BE2C (cell line): ENCODE results near the gene TBC1D22A.

Experiments
- DNase-seq: peaks from one replicate; pipeline ENCODE4 v3.0.0-alpha.2; 2020
- H3K27me3 ChIP-seq: fragments of 250-450 bp; sonication (Bioruptor Pico); 2 replicates; pipeline ENCODE4 v1.5.1; 2020; ENCODE audit warnings: mild to moderate bottlenecking
- H3K36me3 ChIP-seq: fragments of 250-450 bp; sonication (Bioruptor Pico); 2 replicates; pipeline ENCODE4 v1.5.1; 2020; ENCODE audit warnings: mild to moderate bottlenecking
- H3K4me1 ChIP-seq: fragments of 250-450 bp; sonication (Bioruptor Pico); 2 replicates; pipeline ENCODE4 v1.5.1; 2020
- H3K4me3 ChIP-seq: 2 replicates; pipeline ENCODE4 v1.5.1; 2011; ENCODE audit warnings: low read depth, low read length
- H3K9me3 ChIP-seq: fragments of 250-450 bp; sonication (Bioruptor Pico); 2 replicates; pipeline ENCODE4 v1.5.1; 2020
- CTCF ChIP-seq: IDR thresholded peaks from 2 replicates; pipeline ENCODE4 v1.5.1; 2012; ENCODE audit warnings: mild to moderate bottlenecking, low read depth, low read length

Gene TBC1D22A

GRCh38 chr22:46966495-46966845 is 204.0 kb downstream of the TBC1D22A start:
- H3K9me3 ChIP-seq = no peaks in the 10 kb centered on the region
- no peaks in the 10 kb centered on the region for H3K36me3 ChIP-seq
- no peak for TF ChIP-seq CTCF
- no peak for DNase-seq
- peaks cover 11% of the 10 kb centered on the region for H3K4me1 ChIP-seq
- no peak overlapping the region for H3K4me3 ChIP-seq
- H3K27me3 ChIP-seq = no peaks in the 10 kb centered on the region

GRCh38 chr22:46966846-46967245 is 204.4 kb downstream of the TBC1D22A start:
- Histone ChIP-seq H3K36me3 (no peaks in the 10 kb centered on the region), H3K4me1 (peaks cover 13% of the 10 kb centered on the region), H3K9me3 (no peaks in the 10 kb centered on the region), H3K27me3 (no peaks in the 10 kb centered on the region), H3K4me3 (no peak overlapping the region)
- TF ChIP-seq CTCF = no peak
- no peak for DNase-seq

- H3K4me3 ChIP-seq = no peak overlapping the region
- TF ChIP-seq CTCF = no peak
- DNase-seq = no peak
- H3K9me3 ChIP-seq = no peaks in the 10 kb centered on the region
- no peaks in the 10 kb centered on the region for H3K27me3 ChIP-seq
- H3K4me1 ChIP-seq = peaks cover 13% of the 10 kb centered on the region
- H3K36me3 ChIP-seq = no peaks in the 10 kb centered on the region
Measured at GRCh38 chr22:46967445-46968358, 205.3 kb downstream of the TBC1D22A start.

GRCh38 chr22:46968359-46968740 is 205.9 kb downstream of the TBC1D22A start:
- TF ChIP-seq CTCF = no peak
- no peak overlapping the region for H3K4me3 ChIP-seq
- H3K27me3 ChIP-seq = no peaks in the 10 kb centered on the region
- DNase-seq = no peak
- no peaks in the 10 kb centered on the region for H3K9me3 ChIP-seq
- peaks cover 13% of the 10 kb centered on the region for H3K4me1 ChIP-seq
- H3K36me3 ChIP-seq = no peaks in the 10 kb centered on the region

- Histone ChIP-seq H3K36me3 (no peaks in the 10 kb centered on the region), H3K27me3 (no peaks in the 10 kb centered on the region), H3K4me3 (no peak overlapping the region), H3K9me3 (no peaks in the 10 kb centered on the region), H3K4me1 (peaks cover 10% of the 10 kb centered on the region)
- TF ChIP-seq CTCF = no peak
- no peak for DNase-seq
Measured at GRCh38 chr22:46968848-46969247, 206.4 kb downstream of the TBC1D22A start.

GRCh38 chr22:46969491-46969890 is 207.0 kb downstream of the TBC1D22A start:
- H3K9me3 ChIP-seq = no peaks in the 10 kb centered on the region
- TF ChIP-seq CTCF = no peak
- H3K27me3 ChIP-seq = no peaks in the 10 kb centered on the region
- peaks cover 9% of the 10 kb centered on the region; the same call in 1 of the 2 replicates for H3K4me1 ChIP-seq
- no peaks in the 10 kb centered on the region for H3K36me3 ChIP-seq
- DNase-seq = no peak
- no peak overlapping the region for H3K4me3 ChIP-seq
